Neural cell (in vitro differentiated cells): ENCODE results near the gene SLC43A3. TPM values are rescaled to one million over a fixed set of nuclear protein-coding genes. Genes with fewer than 3 reads are reported as not detected.
"Not testable (repeated sequence)": the region's sequence is repeated elsewhere in the genome, so short reads cannot be mapped to it uniquely, and the experiment has no call there.

Experiments
- H2AFZ ChIP-seq: fragments of 200-600, 300-800 bp; sonication (generic), shearing (Covaris generic); 2 replicates; pipeline ENCODE4 v1.6.0; 2014; ENCODE audit warnings: low read depth, mild to moderate bottlenecking, antibody characterized with exemption, low read length, moderate library complexity
- H3F3A ChIP-seq: fragments of 200-600 bp; shearing (Covaris generic); 2 replicates; pipeline ENCODE4 v1.6.1; 2016; ENCODE audit warnings: mild to moderate bottlenecking, moderate library complexity, mixed read lengths, antibody characterized with exemption, low read length; ENCODE audit not compliant: insufficient read depth, poor library complexity, severe bottlenecking
- H3K27ac ChIP-seq: fragments of 200-600, 300-800 bp; sonication (generic), shearing (Covaris generic); 2 replicates; pipeline ENCODE4 v1.5.1; 2014; ENCODE audit warnings: mild to moderate bottlenecking, low read length, moderate library complexity
- H3K27me3 ChIP-seq: fragments of 300-800, 200-600 bp; sonication (generic), shearing (Covaris generic); 2 replicates; pipeline ENCODE4 v1.6.0; 2014; ENCODE audit warnings: mild to moderate bottlenecking, low read depth, low read length, moderate library complexity; ENCODE audit not compliant: insufficient read depth
- H3K36me3 ChIP-seq: fragments of 300-800, 200-600 bp; sonication (generic), shearing (Covaris generic); 2 replicates; pipeline ENCODE4 v1.5.1; 2014; ENCODE audit warnings: mild to moderate bottlenecking, antibody characterized with exemption, low read length, moderate library complexity; ENCODE audit not compliant: insufficient read depth
- H3K4me2 ChIP-seq: fragments of 300-800, 200-600 bp; sonication (generic), shearing (Covaris generic); 2 replicates; pipeline ENCODE4 v1.6.0; 2014; ENCODE audit warnings: mild to moderate bottlenecking, low read length
- H3K4me3 ChIP-seq: fragments of 300-800, 200-600 bp; sonication (generic), shearing (Covaris generic); 2 replicates; pipeline ENCODE4 v1.5.1; 2014; ENCODE audit warnings: mild to moderate bottlenecking, low read length, moderate library complexity
- H3K79me2 ChIP-seq: fragments of 200-600 bp; shearing (Covaris generic); replicated peaks from 2 replicates; pipeline ENCODE4 v1.6.0; 2014; ENCODE audit warnings: mild to moderate bottlenecking, low read length, moderate library complexity; ENCODE audit not compliant: insufficient read depth
- H3K9ac ChIP-seq: fragments of 300-800, 200-600 bp; sonication (generic), shearing (Covaris generic); 2 replicates; pipeline ENCODE4 v1.6.1; 2016; ENCODE audit warnings: mild to moderate bottlenecking, low read length, mixed read lengths
- H3K9me2 ChIP-seq: fragments of 200-600 bp; shearing (Covaris generic); 2 replicates; pipeline ENCODE4 v1.6.1; 2016; ENCODE audit warnings: mild to moderate bottlenecking, low read length, mixed read lengths; ENCODE audit not compliant: insufficient read depth
- H3K9me3 ChIP-seq: fragments of 200-600, 300-800 bp; sonication (generic), shearing (Covaris generic); 2 replicates; pipeline ENCODE4 v1.6.1; 2016; ENCODE audit warnings: mild to moderate bottlenecking, mixed run types, low read length, moderate library complexity, mixed read lengths
- H4K20me1 ChIP-seq: fragments of 200-600 bp; shearing (Covaris generic); 2 replicates; pipeline ENCODE4 v1.6.1; 2016; ENCODE audit warnings: mild to moderate bottlenecking, mixed run types; ENCODE audit not compliant: insufficient read depth
- CTCF ChIP-seq: fragments of 450-650 bp; IDR thresholded peaks from 2 replicates; pipeline ENCODE4 v1.5.1; 2014; ENCODE audit warnings: antibody characterized with exemption, mild to moderate bottlenecking, moderate library complexity; ENCODE audit not compliant: poor library complexity, severe bottlenecking
- EP300 ChIP-seq: fragments of 450-650 bp; conservative IDR thresholded peaks from 2 replicates; pipeline ENCODE4 v1.6.1; 2014; ENCODE audit warnings: antibody characterized with exemption, mild to moderate bottlenecking, moderate library complexity; ENCODE audit not compliant: poor library complexity, severe bottlenecking
- EZH2 ChIP-seq: fragments of 200-600, 300-800 bp; shearing (Covaris generic), sonication (generic); IDR thresholded peaks from 2 replicates; pipeline ENCODE4 v1.6.1; 2014; ENCODE audit warnings: antibody characterized with exemption, low read length, borderline replicate concordance, mild to moderate bottlenecking; ENCODE audit not compliant: insufficient read depth, poor library complexity, severe bottlenecking
- MXI1 ChIP-seq: fragments of 450-650 bp; conservative IDR thresholded peaks from 2 replicates; pipeline ENCODE4 v1.6.1; 2014; ENCODE audit warnings: antibody characterized with exemption, mild to moderate bottlenecking; ENCODE audit not compliant: poor library complexity, severe bottlenecking
- POLR2AphosphoS5 ChIP-seq: IDR thresholded peaks from 2 replicates; pipeline ENCODE4 v1.6.1; 2012
- RAD21 ChIP-seq: fragments of 450-650 bp; conservative IDR thresholded peaks from 2 replicates; pipeline ENCODE4 v1.6.1; 2014; ENCODE audit warnings: antibody characterized with exemption, mild to moderate bottlenecking, moderate library complexity
- SMC3 ChIP-seq: fragments of 450-650 bp; conservative IDR thresholded peaks from 2 replicates; pipeline ENCODE4 v1.6.1; 2014; ENCODE audit warnings: antibody characterized with exemption, mild to moderate bottlenecking, moderate library complexity; ENCODE audit not compliant: poor library complexity
- TAF1 ChIP-seq: IDR thresholded peaks from 2 replicates; pipeline ENCODE4 v1.6.1; 2012; ENCODE audit warnings: low read depth
- polyA plus RNA-seq: library from polyadenylated mRNA; depleted of rRNA; stranded (reverse); fragments of >200 nt; gene quantifications from 2 replicates; pipeline ENCODE4 v1.2.3, GENCODE V29; 2014
- TF ChIP-seq, protein P1 (sequence below): IDR thresholded peaks from 2 replicates; pipeline ENCODE4 v1.6.1; 2012; ENCODE audit warnings: borderline replicate concordance

The SLC43A3 gene
- polyA plus RNA-seq, 1 donor from 2014 or later: 0.33 TPM

GRCh38 chr11:57361926-57362325 is 65.0 kb downstream of the SLC43A3 start:
- no peak for TF ChIP-seq MXI1
- no peak for TF ChIP-seq EP300
- no peak for TF ChIP-seq EZH2
- no peak for TF ChIP-seq SMC3
- no peak for TF ChIP-seq TAF1
- TF ChIP-seq POLR2AphosphoS5: no peak
- TF ChIP-seq, protein P1, sequence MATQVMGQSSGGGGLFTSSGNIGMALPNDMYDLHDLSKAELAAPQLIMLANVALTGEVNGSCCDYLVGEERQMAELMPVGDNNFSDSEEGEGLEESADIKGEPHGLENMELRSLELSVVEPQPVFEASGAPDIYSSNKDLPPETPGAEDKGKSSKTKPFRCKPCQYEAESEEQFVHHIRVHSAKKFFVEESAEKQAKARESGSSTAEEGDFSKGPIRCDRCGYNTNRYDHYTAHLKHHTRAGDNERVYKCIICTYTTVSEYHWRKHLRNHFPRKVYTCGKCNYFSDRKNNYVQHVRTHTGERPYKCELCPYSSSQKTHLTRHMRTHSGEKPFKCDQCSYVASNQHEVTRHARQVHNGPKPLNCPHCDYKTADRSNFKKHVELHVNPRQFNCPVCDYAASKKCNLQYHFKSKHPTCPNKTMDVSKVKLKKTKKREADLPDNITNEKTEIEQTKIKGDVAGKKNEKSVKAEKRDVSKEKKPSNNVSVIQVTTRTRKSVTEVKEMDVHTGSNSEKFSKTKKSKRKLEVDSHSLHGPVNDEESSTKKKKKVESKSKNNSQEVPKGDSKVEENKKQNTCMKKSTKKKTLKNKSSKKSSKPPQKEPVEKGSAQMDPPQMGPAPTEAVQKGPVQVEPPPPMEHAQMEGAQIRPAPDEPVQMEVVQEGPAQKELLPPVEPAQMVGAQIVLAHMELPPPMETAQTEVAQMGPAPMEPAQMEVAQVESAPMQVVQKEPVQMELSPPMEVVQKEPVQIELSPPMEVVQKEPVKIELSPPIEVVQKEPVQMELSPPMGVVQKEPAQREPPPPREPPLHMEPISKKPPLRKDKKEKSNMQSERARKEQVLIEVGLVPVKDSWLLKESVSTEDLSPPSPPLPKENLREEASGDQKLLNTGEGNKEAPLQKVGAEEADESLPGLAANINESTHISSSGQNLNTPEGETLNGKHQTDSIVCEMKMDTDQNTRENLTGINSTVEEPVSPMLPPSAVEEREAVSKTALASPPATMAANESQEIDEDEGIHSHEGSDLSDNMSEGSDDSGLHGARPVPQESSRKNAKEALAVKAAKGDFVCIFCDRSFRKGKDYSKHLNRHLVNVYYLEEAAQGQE: no peak
- no peak for TF ChIP-seq CTCF
- no peak for TF ChIP-seq RAD21
- Histone ChIP-seq H3K27ac (no peak overlapping the region), H3F3A (no peaks in the 10 kb centered on the region), H3K36me3 (no peaks in the 10 kb centered on the region), H3K4me2 (no peak overlapping the region), H3K9me3 (no peaks in the 10 kb centered on the region), H3K27me3 (no peaks in the 10 kb centered on the region), H3K79me2 (no peaks in the 10 kb centered on the region), H3K9me2 (no peaks in the 10 kb centered on the region), H4K20me1 (no peaks in the 10 kb centered on the region), H3K9ac (no peak overlapping the region), H2AFZ (no peak overlapping the region), H3K4me3 (no peak overlapping the region)

DNA sequence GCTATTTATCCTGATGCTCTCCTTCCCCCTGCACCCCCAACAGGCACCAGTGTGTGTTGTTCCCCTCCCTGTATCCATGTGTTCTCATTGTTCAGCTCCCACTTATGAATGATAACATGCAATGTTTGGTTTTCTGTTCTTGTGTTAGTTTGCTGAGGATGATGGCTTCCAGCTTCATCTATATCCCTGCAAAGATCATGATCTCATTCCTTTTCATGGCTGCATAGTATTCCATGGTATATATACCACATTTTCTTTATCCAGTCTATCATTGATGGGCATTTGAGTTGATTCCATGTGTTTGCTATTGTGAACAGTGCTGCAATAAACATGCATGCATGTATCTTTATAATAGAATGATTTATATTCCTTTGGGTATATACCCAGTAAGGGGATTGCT is 65.5 kb downstream of the SLC43A3 start:
- H3K27me3 ChIP-seq, H4K20me1 ChIP-seq, H3K9ac ChIP-seq, H3K27ac ChIP-seq, H3K36me3 ChIP-seq, H2AFZ ChIP-seq, H3K4me3 ChIP-seq, H3K79me2 ChIP-seq, H3K4me2 ChIP-seq, H3K9me2 ChIP-seq, H3F3A ChIP-seq, H3K9me3 ChIP-seq: not testable (repeated sequence)

- Histone ChIP-seq H4K20me1 (no peaks in the 10 kb centered on the region), H3K9me3 (no peaks in the 10 kb centered on the region), H3K9ac (no peak overlapping the region), H3K27ac (no peak overlapping the region), H3F3A (no peaks in the 10 kb centered on the region), H2AFZ (no peak overlapping the region), H3K79me2 (no peaks in the 10 kb centered on the region), H3K4me3 (no peak overlapping the region), H3K27me3 (no peaks in the 10 kb centered on the region), H3K9me2 (no peaks in the 10 kb centered on the region), H3K4me2 (no peak overlapping the region), H3K36me3 (no peaks in the 10 kb centered on the region)
- TF ChIP-seq MXI1: no peak
- no peak for TF ChIP-seq RAD21
- no peak for TF ChIP-seq EP300
- TF ChIP-seq POLR2AphosphoS5: no peak
- TF ChIP-seq EZH2: no peak
- TF ChIP-seq SMC3: no peak
- no peak for TF ChIP-seq TAF1
- TF ChIP-seq CTCF: no peak
- TF ChIP-seq, protein P1: no peak
Observed at GRCh38 chr11:57360991-57361390, 65.9 kb downstream of the SLC43A3 start.
